GF-D8 (cell line): ENCODE data around the gene TXNIP.
"Not testable (repeated sequence)": the region's sequence is repeated elsewhere in the genome, so short reads cannot be mapped to it uniquely, and the experiment has no call there.

Experiments
- DNase-seq: peaks from one replicate; lab custom pipeline; 2025; lab: John Stamatoyannopoulos, UW

TXNIP gene, protein sequence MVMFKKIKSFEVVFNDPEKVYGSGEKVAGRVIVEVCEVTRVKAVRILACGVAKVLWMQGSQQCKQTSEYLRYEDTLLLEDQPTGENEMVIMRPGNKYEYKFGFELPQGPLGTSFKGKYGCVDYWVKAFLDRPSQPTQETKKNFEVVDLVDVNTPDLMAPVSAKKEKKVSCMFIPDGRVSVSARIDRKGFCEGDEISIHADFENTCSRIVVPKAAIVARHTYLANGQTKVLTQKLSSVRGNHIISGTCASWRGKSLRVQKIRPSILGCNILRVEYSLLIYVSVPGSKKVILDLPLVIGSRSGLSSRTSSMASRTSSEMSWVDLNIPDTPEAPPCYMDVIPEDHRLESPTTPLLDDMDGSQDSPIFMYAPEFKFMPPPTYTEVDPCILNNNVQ

GRCh38 chr1:145996433-145997015 is at the start of gene TXNIP:
Gene TXNIP (minus strand): TSS chr1:145996579. CDS start chr1:145996266, 313 bp downstream.
- DNase-seq: peak; percentile 92

DNA sequence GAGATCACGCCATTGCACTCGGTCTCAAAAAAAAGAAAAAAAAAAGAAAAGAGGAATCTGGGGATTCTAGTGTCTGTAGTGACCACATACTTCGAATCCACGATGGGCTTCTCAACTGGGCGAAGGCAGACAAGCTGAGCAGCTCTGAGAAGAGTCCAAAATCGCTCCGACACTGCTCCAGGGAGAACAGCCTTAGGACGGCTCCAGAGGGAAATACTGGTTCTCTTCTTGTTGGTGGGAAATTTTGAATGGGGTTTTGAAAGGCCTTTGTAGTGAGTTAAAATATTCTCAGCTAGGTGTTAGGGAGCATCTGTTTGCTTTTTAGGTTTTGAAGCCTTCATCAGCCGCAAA is 43.4 kb upstream of the TXNIP start:
- no peak for DNase-seq

DNA sequence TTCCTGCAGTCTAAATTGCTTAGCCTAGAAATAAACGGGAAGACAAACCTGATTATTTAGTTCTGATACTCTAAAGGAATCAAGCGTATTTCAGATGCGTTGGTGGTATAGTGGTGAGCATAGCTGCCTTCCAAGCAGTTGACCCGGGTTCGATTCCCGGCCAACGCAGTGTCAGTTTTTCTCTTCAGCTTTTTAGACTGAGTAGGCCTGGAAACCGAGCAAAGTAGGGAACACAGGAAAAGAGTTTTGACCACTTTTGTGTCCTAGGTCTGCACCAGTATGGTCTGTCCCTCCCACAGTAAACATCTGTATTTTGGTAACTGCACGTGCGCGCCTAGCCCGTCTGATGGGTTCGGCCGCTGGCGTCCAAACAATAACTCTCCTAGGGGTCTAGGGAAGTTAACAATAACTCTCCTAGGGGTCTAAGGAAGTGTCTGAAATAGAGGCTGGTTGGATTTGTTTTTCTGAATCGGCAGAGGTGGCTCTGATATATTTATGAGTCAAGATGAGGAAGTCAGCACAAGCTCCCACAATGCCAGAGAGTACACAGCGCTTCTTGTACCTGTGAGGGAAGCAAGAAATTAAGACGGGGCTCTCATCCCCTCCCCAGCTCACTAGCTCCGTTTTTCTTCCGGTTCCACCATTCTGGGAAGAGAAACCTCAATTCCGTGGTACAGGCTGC is 40.7 kb upstream of the TXNIP start:
- peak; percentile 70 for DNase-seq

- DNase-seq: peak; percentile 67
Measured at GRCh38 chr1:146036241-146036964, 40.0 kb upstream of the TXNIP start.

DNA sequence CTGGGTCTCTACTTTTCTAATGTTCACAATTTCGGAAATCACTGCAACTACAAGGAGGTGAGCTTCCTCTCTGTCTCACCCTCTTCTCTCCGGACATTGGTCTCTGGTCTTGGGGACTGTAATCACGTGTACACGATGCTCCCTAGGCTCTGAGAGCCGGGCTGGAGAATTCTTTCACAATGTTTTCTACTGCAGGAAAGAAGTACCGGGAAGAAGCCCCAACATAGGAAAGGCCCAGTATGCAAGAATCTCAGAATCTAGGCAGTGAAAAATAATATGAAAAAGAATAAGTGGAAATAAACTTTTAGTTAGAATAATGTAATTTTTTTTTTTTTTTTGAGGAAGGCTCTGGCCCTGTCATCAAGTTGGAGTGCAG is 38.7 kb upstream of the TXNIP start:
- no peak for DNase-seq

- peak; percentile 20 for DNase-seq
Measured at GRCh38 chr1:146032631-146033219, 36.3 kb upstream of the TXNIP start.

GRCh38 chr1:146031476-146031875 is 35.1 kb upstream of the TXNIP start:
- no peak for DNase-seq

- DNase-seq: no peak
Measured at GRCh38 chr1:146029117-146029516, 32.7 kb upstream of the TXNIP start.

GRCh38 chr1:146026650-146027049 is 30.3 kb upstream of the TXNIP start:
- DNase-seq: not testable (repeated sequence)

GRCh38 chr1:146025787-146026495 is 29.6 kb upstream of the TXNIP start:
- DNase-seq: not testable (repeated sequence)

DNA sequence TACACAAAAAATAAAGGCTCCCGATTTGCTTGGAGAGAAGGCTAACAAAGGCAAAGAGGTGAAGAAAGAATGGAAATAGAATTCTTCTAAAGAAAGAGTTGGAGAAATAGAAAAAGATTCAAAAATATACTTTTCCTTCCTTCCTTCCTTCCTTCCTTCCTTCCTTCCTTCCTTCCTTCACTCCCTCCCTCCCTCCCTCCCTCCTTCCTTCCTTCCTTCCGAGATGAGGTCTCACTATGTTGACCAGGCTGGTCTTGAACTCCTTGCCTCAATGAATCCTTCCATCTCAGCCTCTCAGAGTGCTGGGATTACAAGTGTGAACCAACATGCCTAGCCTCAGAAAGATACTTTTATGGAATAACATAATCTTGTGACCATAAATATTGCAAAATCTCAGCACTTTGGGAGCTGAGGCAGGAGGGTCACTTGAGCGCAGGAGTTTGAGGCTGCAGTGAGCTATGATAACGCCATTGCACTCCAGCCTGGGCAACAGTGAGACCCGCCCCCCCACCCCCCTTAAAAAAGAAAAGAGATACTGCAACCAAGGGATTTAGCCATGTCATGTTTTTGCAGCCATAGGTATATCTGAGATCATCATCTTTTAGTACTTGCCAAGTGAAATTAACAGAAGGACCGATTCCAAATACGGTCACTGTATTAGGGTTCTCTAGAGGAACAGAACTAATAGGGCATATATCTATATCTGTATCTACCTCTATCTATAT is 26.2 kb upstream of the TXNIP start:
- DNase-seq: no peak

GRCh38 chr1:146021622-146022402 is 25.4 kb upstream of the TXNIP start, which contains the start of gene HJV:
Gene HJV (minus strand): TSS chr1:146021735. CDS start chr1:146020231, 1,504 bp downstream.
- no peak for DNase-seq

DNA sequence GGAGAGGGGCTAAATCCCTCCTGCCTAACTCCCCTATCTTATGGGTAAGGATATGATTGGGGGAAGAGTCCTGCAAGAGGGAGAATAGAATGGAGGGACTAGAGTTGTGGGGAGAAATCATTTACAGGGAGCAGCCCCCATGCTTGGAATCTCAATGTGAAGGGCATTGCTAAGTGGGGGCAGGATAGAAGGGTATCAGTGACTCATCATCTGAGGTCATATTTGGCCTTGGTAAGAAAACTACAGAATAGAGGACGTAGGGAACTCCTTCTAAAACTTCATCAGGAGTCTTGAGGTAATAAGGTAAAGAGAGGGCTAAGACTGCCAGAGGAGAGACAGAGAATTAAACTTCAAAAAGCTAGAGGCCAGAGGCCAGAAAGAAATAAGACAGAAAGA is 24.7 kb upstream of the TXNIP start:
- DNase-seq: no peak

GRCh38 chr1:146020058-146021049 is 24.0 kb upstream of the TXNIP start:
- DNase-seq: no peak

- no peak for DNase-seq
Measured at GRCh38 chr1:146019231-146020057, 23.1 kb upstream of the TXNIP start.

DNA sequence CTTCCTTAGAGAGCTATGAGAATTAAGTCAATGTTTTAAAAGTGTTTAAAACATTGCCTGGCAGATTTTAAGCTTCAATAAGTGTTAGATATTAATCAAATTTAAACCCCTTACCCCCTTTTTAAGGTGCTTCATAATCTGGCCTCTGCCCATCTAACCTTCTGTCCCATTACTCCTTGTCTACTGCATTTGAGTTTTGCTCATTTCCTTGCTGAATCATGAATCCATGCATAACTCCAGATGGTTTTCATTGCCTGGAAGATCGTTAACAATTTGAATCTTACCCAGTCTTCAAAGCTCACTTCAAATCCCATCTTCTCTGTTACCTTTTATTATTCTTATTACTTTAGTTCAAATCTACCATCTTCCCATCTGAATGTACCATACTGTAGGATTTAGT is 20.5 kb upstream of the TXNIP start:
- DNase-seq: no peak

DNA sequence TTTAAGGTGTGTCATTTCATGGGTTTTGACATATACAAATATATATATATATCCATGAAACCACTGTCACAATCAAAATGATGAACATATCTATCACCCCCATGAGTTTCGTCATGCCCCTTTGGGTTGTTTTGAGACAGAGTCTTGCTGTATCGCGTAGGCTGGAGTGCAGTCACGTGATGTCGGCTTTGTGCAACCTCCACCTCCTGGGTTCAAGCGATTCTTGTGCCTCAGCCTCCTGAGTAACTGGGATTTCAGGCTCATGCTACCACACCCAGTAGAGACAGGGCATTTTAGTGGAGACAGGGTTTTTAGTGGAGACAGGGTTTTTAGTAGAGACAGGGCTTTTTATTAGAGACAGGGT is 17.2 kb upstream of the TXNIP start:
- no peak for DNase-seq
